SJSA1 (cell line): ENCODE data around the gene PCDHB2. TPM values are rescaled to one million over a fixed set of nuclear protein-coding genes. Genes with fewer than 3 reads are reported as not detected.
A peak's percentile ranks its signal among the peaks of the same experiment; 100 is the strongest.
"Not testable (repeated sequence)": the region's sequence is repeated elsewhere in the genome, so short reads cannot be mapped to it uniquely, and the experiment has no call there.

Source experiments
- DNase-seq, 2 experiments: peaks; one replicate each; pipeline ENCODE4 v3.0.0-alpha.2; 2015 to 2020; ENCODE audit warnings: low spot score in 2 of 2, low read depth in 1 of 2
- H3K27ac ChIP-seq: fragments of 250-450 bp; sonication (Bioruptor Pico); 2 replicates; pipeline ENCODE4 v1.5.1; 2020; ENCODE audit warnings: mild to moderate bottlenecking, moderate library complexity
- H3K27me3 ChIP-seq: fragments of 250-450 bp; sonication (Bioruptor Pico); replicated peaks from 2 replicates; pipeline ENCODE4 v1.5.1; 2020; ENCODE audit warnings: mild to moderate bottlenecking, moderate library complexity
- H3K36me3 ChIP-seq: fragments of 250-450 bp; sonication (Bioruptor Pico); 2 replicates; pipeline ENCODE4 v1.5.1; 2020; ENCODE audit warnings: mild to moderate bottlenecking
- H3K4me1 ChIP-seq: fragments of 250-450 bp; sonication (Bioruptor Pico); replicated peaks from 2 replicates; pipeline ENCODE4 v1.6.1; 2021; ENCODE audit warnings: mild to moderate bottlenecking
- H3K4me3 ChIP-seq: fragments of 250-450 bp; sonication (Bioruptor Pico); 2 replicates; pipeline ENCODE4 v1.5.1; 2020; ENCODE audit warnings: mild to moderate bottlenecking
- H3K9me3 ChIP-seq: fragments of 250-450 bp; sonication (Bioruptor Pico); replicated peaks from 2 replicates; pipeline ENCODE4 v1.5.1; 2020; ENCODE audit warnings: mild to moderate bottlenecking
- total RNA-seq: library from RNA; depleted of rRNA; stranded (reverse); fragments of >200 nt; shearing (Covaris generic); gene quantifications from 2 replicates; pipeline ENCODE4 v1.2.3, GENCODE V29; 2014; rRNA removed

PCDHB2 gene
- 5.4 and 7.6 TPM in 2 replicates for total RNA-seq

GRCh38 chr5:141094481-141095262 is at the start of gene PCDHB2:
Gene PCDHB2 (plus strand): TSS chr5:141094615. CDS start chr5:141094791, 176 bp downstream.
- Histone ChIP-seq H3K9me3 (peaks cover 8% of the 10 kb centered on the region), H3K4me3 (peak within 1 kb of the TSS; percentile 25), H3K27ac (no peak within 1 kb of the TSS), H3K36me3 (no peaks in the 10 kb centered on the region), H3K4me1 (no peaks in the 10 kb centered on the region), H3K27me3 (no peaks in the 10 kb centered on the region)
- DNase-seq, result peak in 1 of 2 experiments; percentile 38

GRCh38 chr5:141050622-141051520 is 43.5 kb upstream of the PCDHB2 start, which contains the start of gene PCDHB1:
Gene PCDHB1 (plus strand): TSS chr5:141051374. CDS start chr5:141051471, 97 bp downstream.
- Histone ChIP-seq H3K4me1 (no peaks in the 10 kb centered on the region), H3K4me3 (peak within 1 kb of the TSS; percentile 25), H3K9me3 (0 out of 2 replicates have a peak, but pooled peaks cover 6% of the 10 kb centered on the region), H3K27me3 (no peaks in the 10 kb centered on the region), H3K36me3 (no peaks in the 10 kb centered on the region), H3K27ac (no peak within 1 kb of the TSS)
- no peak for DNase-seq

GRCh38 chr5:141051521-141051866 is 42.9 kb upstream of the PCDHB2 start:
- Histone ChIP-seq H3K27me3 (no peaks in the 10 kb centered on the region), H3K36me3 (no peaks in the 10 kb centered on the region), H3K27ac (no peak overlapping the region), H3K4me1 (no peaks in the 10 kb centered on the region), H3K9me3 (0 out of 2 replicates have a peak, but pooled peaks cover 6% of the 10 kb centered on the region), H3K4me3 (peak overlapping the region; percentile 25)
- DNase-seq, result no peak

GRCh38 chr5:141077826-141078225 is 16.6 kb upstream of the PCDHB2 start:
- no peak overlapping the region for H3K4me3 ChIP-seq

GRCh38 chr5:141082228-141082627 is 12.2 kb upstream of the PCDHB2 start:
- DNase-seq, result no peak
- Histone ChIP-seq H3K9me3 (no peaks in the 10 kb centered on the region), H3K36me3 (no peaks in the 10 kb centered on the region), H3K4me1 (no peaks in the 10 kb centered on the region), H3K4me3 (no peak overlapping the region), H3K27ac (no peak overlapping the region), H3K27me3 (no peaks in the 10 kb centered on the region)

More at GRCh38 chr5:141077826-141078225, 16.6 kb upstream of the PCDHB2 start:
- H3K4me1 ChIP-seq, result no peaks in the 10 kb centered on the region
- no peak for DNase-seq
- H3K36me3 ChIP-seq, result no peaks in the 10 kb centered on the region
- H3K27ac ChIP-seq, result no peak overlapping the region
- no peaks in the 10 kb centered on the region for H3K27me3 ChIP-seq
- peaks cover 4% of the 10 kb centered on the region; the same call in 1 of the 2 replicates for H3K9me3 ChIP-seq

- no peaks in the 10 kb centered on the region for H3K4me1 ChIP-seq
- peaks cover 6% of the 10 kb centered on the region; the same call in 1 of the 2 replicates for H3K9me3 ChIP-seq
- no peaks in the 10 kb centered on the region for H3K27me3 ChIP-seq
- peak in 1 of 2 experiments; percentile 52 for DNase-seq
- no peak overlapping the region for H3K27ac ChIP-seq
- H3K4me3 ChIP-seq, result peak overlapping the region; percentile 37
- H3K36me3 ChIP-seq, result no peaks in the 10 kb centered on the region
These were observed 9.9 kb upstream of the PCDHB2 start for GRCh38 chr5:141084487-141084989.

GRCh38 chr5:141095263-141095641 is 837 bp downstream of the PCDHB2 start:
- no peak overlapping the region for H3K4me3 ChIP-seq
- no peaks in the 10 kb centered on the region for H3K27me3 ChIP-seq
- DNase-seq, result no peak
- H3K4me1 ChIP-seq, result no peaks in the 10 kb centered on the region
- peaks cover 11% of the 10 kb centered on the region for H3K9me3 ChIP-seq
- no peak overlapping the region for H3K27ac ChIP-seq
- no peaks in the 10 kb centered on the region for H3K36me3 ChIP-seq

- not testable (repeated sequence) for H3K27me3 ChIP-seq, H3K4me1 ChIP-seq
- H3K9me3 ChIP-seq, result peaks cover 20% of the 10 kb centered on the region
These were observed 1.8 kb downstream of the PCDHB2 start for GRCh38 chr5:141096181-141096580.

GRCh38 chr5:141096586-141096985 is 2.2 kb downstream of the PCDHB2 start:
- H3K4me3 ChIP-seq, H3K27me3 ChIP-seq, H3K27ac ChIP-seq, H3K4me1 ChIP-seq, H3K36me3 ChIP-seq, DNase-seq: not testable (repeated sequence)
- peaks cover 20% of the 10 kb centered on the region for H3K9me3 ChIP-seq

More at GRCh38 chr5:141096181-141096580, 1.8 kb downstream of the PCDHB2 start:
- not testable (repeated sequence) for DNase-seq, H3K27ac ChIP-seq, H3K4me3 ChIP-seq, H3K36me3 ChIP-seq

- Histone ChIP-seq H3K27me3 (no peaks in the 10 kb centered on the region), H3K36me3 (no peaks in the 10 kb centered on the region), H3K4me1 (no peaks in the 10 kb centered on the region), H3K27ac (no peak within 1 kb of the TSS), H3K9me3 (peaks cover 14% of the 10 kb centered on the region), H3K4me3 (no peak within 1 kb of the TSS)
- DNase-seq, result no peak
These were observed 5.9 kb downstream of the PCDHB2 start, which contains the start of gene PCDHB3 for GRCh38 chr5:141100243-141100805. Gene PCDHB3 (plus strand): TSS chr5:141100473. CDS start chr5:141100650, 177 bp downstream.

- Histone ChIP-seq H3K4me1 (no peaks in the 10 kb centered on the region), H3K27ac (no peak overlapping the region), H3K36me3 (no peaks in the 10 kb centered on the region), H3K4me3 (no peak overlapping the region), H3K9me3 (peaks cover 17% of the 10 kb centered on the region), H3K27me3 (no peaks in the 10 kb centered on the region)
- DNase-seq, result no peak
These were observed 6.6 kb downstream of the PCDHB2 start for GRCh38 chr5:141101059-141101458.

- H3K4me1 ChIP-seq, H3K27ac ChIP-seq, H3K4me3 ChIP-seq, H3K36me3 ChIP-seq, H3K27me3 ChIP-seq, DNase-seq: not testable (repeated sequence)
- peaks cover 17% of the 10 kb centered on the region for H3K9me3 ChIP-seq
These were observed 7.7 kb downstream of the PCDHB2 start for GRCh38 chr5:141102070-141102469.

GRCh38 chr5:141102471-141102870 is 8.1 kb downstream of the PCDHB2 start:
- not testable (repeated sequence) for H3K4me3 ChIP-seq, H3K27ac ChIP-seq, H3K4me1 ChIP-seq, DNase-seq, H3K36me3 ChIP-seq, H3K27me3 ChIP-seq
- H3K9me3 ChIP-seq, result peaks cover 17% of the 10 kb centered on the region
